NT2/D1 (cell line): ENCODE data around the gene PAQR7.

Source experiments
- SUZ12 ChIP-seq: IDR thresholded peaks from 2 replicates; pipeline ENCODE4 v1.6.1; 2011; ENCODE audit not compliant: insufficient read length, insufficient read depth; ENCODE audit errors: extremely low read depth
- YY1 ChIP-seq: IDR thresholded peaks from 2 replicates; pipeline ENCODE4 v1.6.1; 2011; ENCODE audit not compliant: insufficient read length, insufficient read depth

GRCh38 chr1:25847929-25848328, 27.6 kb downstream of the PAQR7 start:
- TF ChIP-seq YY1: no peak
- TF ChIP-seq SUZ12: no peak
